Trophoblast cell (in vitro differentiated cells and primary cell): ENCODE measurements around the gene TMX1.

Experiments used
- DNase-seq, 2 donors: peaks; one replicate each; pipeline ENCODE4 v3.0.0-alpha.2; 2016
- H2AFZ ChIP-seq: 2 replicates; pipeline ENCODE4 v1.6.1; 2013; ENCODE audit warnings: low read length, moderate library complexity, mild to moderate bottlenecking; ENCODE audit not compliant: insufficient read depth, poor library complexity
- H2AK5ac ChIP-seq: 2 replicates; pipeline ENCODE4 v1.6.1; 2013; ENCODE audit warnings: mild to moderate bottlenecking, low read length
- H2BK120ac ChIP-seq: 2 replicates; pipeline ENCODE4 v1.6.1; 2013; ENCODE audit warnings: low read length, mild to moderate bottlenecking, moderate library complexity; ENCODE audit not compliant: insufficient read depth, poor library complexity
- H2BK12ac ChIP-seq: 2 replicates; pipeline ENCODE4 v1.6.1; 2013; ENCODE audit warnings: mild to moderate bottlenecking, low read length, moderate library complexity
- H2BK5ac ChIP-seq: 2 replicates; pipeline ENCODE4 v1.6.1; 2013; ENCODE audit warnings: low read length, low read depth, moderate library complexity, mild to moderate bottlenecking; ENCODE audit not compliant: poor library complexity
- H3K14ac ChIP-seq: 2 replicates; pipeline ENCODE4 v1.6.1; 2013; ENCODE audit warnings: mild to moderate bottlenecking, low read length
- H3K18ac ChIP-seq: 2 replicates; pipeline ENCODE4 v1.6.1; 2013; ENCODE audit warnings: mild to moderate bottlenecking, low read length
- H3K23ac ChIP-seq: 2 replicates; pipeline ENCODE4 v1.6.1; 2013; ENCODE audit warnings: low read length
- H3K27ac ChIP-seq: 2 replicates; pipeline ENCODE4 v1.5.1; 2013; ENCODE audit warnings: low read depth, mild to moderate bottlenecking, inconsistent platforms, low read length, moderate library complexity
- H3K27me3 ChIP-seq: 2 replicates; pipeline ENCODE4 v1.6.1; 2013; ENCODE audit warnings: inconsistent platforms, mild to moderate bottlenecking, low read length, moderate library complexity; ENCODE audit not compliant: insufficient read depth
- H3K36me3 ChIP-seq, 2 experiments: 1 replicate in 1 of 2; 2 replicates in 1 of 2; pipeline ENCODE4 v1.6.1; 2013; ENCODE audit warnings: low read length in 2 of 2, mild to moderate bottlenecking in 2 of 2, moderate library complexity in 1 of 2; ENCODE audit not compliant: insufficient read depth in 2 of 2, control insufficient read depth in 1 of 2
- H3K4ac ChIP-seq: 2 replicates; pipeline ENCODE4 v1.6.1; 2013; ENCODE audit warnings: low read depth, mild to moderate bottlenecking, low read length, moderate library complexity
- H3K4me1 ChIP-seq, 2 experiments: 1 replicate in 1 of 2; 2 replicates in 1 of 2; pipeline ENCODE4 v1.6.1; 2013; ENCODE audit warnings: low read length in 2 of 2, mild to moderate bottlenecking in 2 of 2, moderate library complexity in 1 of 2; ENCODE audit not compliant: insufficient read depth in 2 of 2, control insufficient read depth in 1 of 2
- H3K4me2 ChIP-seq: 2 replicates; pipeline ENCODE4 v1.6.1; 2013; ENCODE audit warnings: inconsistent platforms, mild to moderate bottlenecking, low read length, moderate library complexity
- H3K4me3 ChIP-seq: 2 replicates; pipeline ENCODE4 v1.5.1; 2013; ENCODE audit warnings: mild to moderate bottlenecking, low read depth, low read length, inconsistent platforms
- H3K79me1 ChIP-seq: one replicate; pipeline ENCODE4 v1.6.1; 2013; ENCODE audit warnings: low read length
- H3K79me2 ChIP-seq: 2 replicates; pipeline ENCODE4 v1.6.1; 2013; ENCODE audit warnings: low read length, mild to moderate bottlenecking; ENCODE audit not compliant: control insufficient read depth, insufficient read depth, poor library complexity
- H3K9ac ChIP-seq: 2 replicates; pipeline ENCODE4 v1.6.1; 2013; ENCODE audit warnings: mild to moderate bottlenecking, low read length
- H3K9me3 ChIP-seq: 2 replicates; pipeline ENCODE4 v1.6.1; 2013; ENCODE audit warnings: low read depth, mild to moderate bottlenecking, control low read depth, inconsistent platforms, low read length; ENCODE audit not compliant: insufficient read depth
- H4K12ac ChIP-seq: 2 replicates; pipeline ENCODE4 v1.6.1; 2013; ENCODE audit warnings: low read depth, mild to moderate bottlenecking, low read length, moderate library complexity
- H4K8ac ChIP-seq: 2 replicates; pipeline ENCODE4 v1.6.1; 2013; ENCODE audit warnings: low read depth, mild to moderate bottlenecking, low read length, moderate library complexity
- H4K91ac ChIP-seq: one replicate; pipeline ENCODE4 v1.6.1; 2013; ENCODE audit warnings: low read depth, mild to moderate bottlenecking, low read length, moderate library complexity
- WGBS: extraction: QIAGEN DNeasy Blood & Tissue Kit; methylation state at CpG from one replicate; pipeline ENCODE4 v1.1.7; 2013; ENCODE audit warnings: missing lambda C conversion rate; ENCODE audit not compliant: insufficient read length, insufficient coverage; ENCODE audit errors: extremely low coverage; 5-methylcytosine and 5-hydroxymethylcytosine counted together

TMX1 gene

GRCh38 chr14:51297066-51297465, 57.0 kb downstream of the TMX1 start:
- Histone ChIP-seq H3K36me3 (no peaks in the 10 kb centered on the region), H2BK120ac (peak overlapping the region; percentile 97), H3K27ac (peak overlapping the region; percentile 89), H3K4me1 (peaks cover 20 to 25% of the 10 kb centered on the region in 2 experiments), H3K4me3 (no peak overlapping the region), H4K91ac (peak overlapping the region; percentile 97), H3K18ac (no peak overlapping the region), H3K9ac (no peak overlapping the region), H2AFZ (no peak overlapping the region), H3K14ac (peak overlapping the region; percentile 86), H2BK12ac (peak overlapping the region; percentile 89), H3K27me3 (no peaks in the 10 kb centered on the region), H3K4ac (peak overlapping the region; percentile 52), H3K4me2 (no peak overlapping the region), H2BK5ac (peak overlapping the region; percentile 95), H3K79me1 (peaks cover 57% of the 10 kb centered on the region), H4K8ac (peak overlapping the region; percentile 69), H4K12ac (no peak overlapping the region), H3K23ac (no peak overlapping the region), H3K9me3 (no peaks in the 10 kb centered on the region), H3K79me2 (peaks cover 5% of the 10 kb centered on the region), H2AK5ac (no peak overlapping the region)
- no peak for DNase-seq
- no CpG with 5 or more reads among the region's 3 CpGs for WGBS

- H3K23ac ChIP-seq = no peak overlapping the region
- peak overlapping the region; percentile 38 for H3K14ac ChIP-seq
- peaks cover 28 to 32% of the 10 kb centered on the region in 2 experiments for H3K4me1 ChIP-seq
- peak overlapping the region; percentile 85 for H2BK120ac ChIP-seq
- peaks cover 7% of the 10 kb centered on the region for H3K79me2 ChIP-seq
- H3K9ac ChIP-seq = no peak overlapping the region
- H2BK12ac ChIP-seq = peak overlapping the region; percentile 91
- H4K91ac ChIP-seq = peak overlapping the region; percentile 87
- H3K4me3 ChIP-seq = no peak overlapping the region
- DNase-seq = no peak
- no peaks in the 10 kb centered on the region for H3K27me3 ChIP-seq
- peaks cover 58% of the 10 kb centered on the region for H3K79me1 ChIP-seq
- peak overlapping the region; percentile 17 for H3K27ac ChIP-seq
- H3K18ac ChIP-seq = no peak overlapping the region
- peak overlapping the region; percentile 25 for H4K8ac ChIP-seq
- no peak overlapping the region for H2AFZ ChIP-seq
- H4K12ac ChIP-seq = no peak overlapping the region
- no peaks in the 10 kb centered on the region for H3K9me3 ChIP-seq
- no CpG with 5 or more reads among the region's 1 CpG for WGBS
- H2AK5ac ChIP-seq = no peak overlapping the region
- peak overlapping the region; percentile 71 for H2BK5ac ChIP-seq
- peak overlapping the region; percentile 18 for H3K4ac ChIP-seq
- H3K36me3 ChIP-seq = no peaks in the 10 kb centered on the region
- no peak overlapping the region for H3K4me2 ChIP-seq
These were observed 58.8 kb downstream of the TMX1 start for GRCh38 chr14:51298895-51299294.

- no peak for DNase-seq
- Histone ChIP-seq H3K9ac (no peak overlapping the region), H2AFZ (peak overlapping the region; percentile 23), H3K23ac (no peak overlapping the region), H3K4me3 (no peak overlapping the region), H3K79me1 (peaks cover 61% of the 10 kb centered on the region), H3K4me1 (peaks cover 36 to 38% of the 10 kb centered on the region in 2 experiments), H2BK120ac (peak overlapping the region; percentile 100), H3K9me3 (no peaks in the 10 kb centered on the region), H3K27ac (peak overlapping the region; percentile 97), H3K4ac (peak overlapping the region; percentile 65), H2BK12ac (peak overlapping the region; percentile 99), H3K27me3 (no peaks in the 10 kb centered on the region), H3K18ac (peak overlapping the region; percentile 74), H3K14ac (peak overlapping the region; percentile 89), H2BK5ac (peak overlapping the region; percentile 95), H3K36me3 (no peaks in the 10 kb centered on the region), H4K12ac (no peak overlapping the region), H2AK5ac (peak overlapping the region; percentile 79), H3K79me2 (peaks cover 11% of the 10 kb centered on the region), H3K4me2 (no peak overlapping the region), H4K8ac (peak overlapping the region; percentile 82), H4K91ac (peak overlapping the region; percentile 98)
- WGBS = no CpG with 5 or more reads among the region's 3 CpGs
These were observed 62.4 kb downstream of the TMX1 start for GRCh38 chr14:51302295-51303030.

- no CpG with 5 or more reads among the region's 5 CpGs for WGBS
These were observed 64.4 kb downstream of the TMX1 start for GRCh38 chr14:51304438-51304837.

More at GRCh38 chr14:51304438-51304837, 64.4 kb downstream of the TMX1 start:
- H2AK5ac ChIP-seq = peak overlapping the region; percentile 67
- peak overlapping the region; percentile 72 for H4K91ac ChIP-seq
- no peak overlapping the region for H4K12ac ChIP-seq
- peak overlapping the region; percentile 92 for H2BK120ac ChIP-seq
- peak overlapping the region; percentile 2 for H4K8ac ChIP-seq
- H3K4me3 ChIP-seq = no peak overlapping the region
- no peak overlapping the region for H3K23ac ChIP-seq
- H3K79me2 ChIP-seq = peaks cover 8% of the 10 kb centered on the region
- no peaks in the 10 kb centered on the region for H3K27me3 ChIP-seq
- H3K9me3 ChIP-seq = no peaks in the 10 kb centered on the region
- DNase-seq = no peak
- peaks cover 54% of the 10 kb centered on the region for H3K79me1 ChIP-seq
- no peak overlapping the region for H3K4me2 ChIP-seq
- no peak overlapping the region for H2AFZ ChIP-seq
- H2BK5ac ChIP-seq = peak overlapping the region; percentile 98
- no peaks in the 10 kb centered on the region for H3K36me3 ChIP-seq
- H3K9ac ChIP-seq = no peak overlapping the region
- peaks cover 27 to 33% of the 10 kb centered on the region in 2 experiments for H3K4me1 ChIP-seq
- peak overlapping the region; percentile 87 for H2BK12ac ChIP-seq
- peak overlapping the region; percentile 17 for H3K18ac ChIP-seq
- peak overlapping the region; percentile 47 for H3K4ac ChIP-seq
- H3K14ac ChIP-seq = peak overlapping the region; percentile 12
- H3K27ac ChIP-seq = peak overlapping the region; percentile 96
